WERI-Rb-1 (cell line): ENCODE results near the gene SIT1.

Source experiments
- DNase-seq: peaks from one replicate; pipeline ENCODE4 v3.0.0-alpha.2; 2020
- H3K27ac ChIP-seq: fragments of 250-450 bp; sonication (Bioruptor Pico); 2 replicates; pipeline ENCODE4 v1.5.1; 2020; ENCODE audit warnings: mild to moderate bottlenecking, moderate library complexity
- H3K27me3 ChIP-seq: fragments of 250-450 bp; sonication (Bioruptor Pico); 2 replicates; pipeline ENCODE4 v1.5.1; 2021; ENCODE audit warnings: mild to moderate bottlenecking, low read depth, moderate library complexity; ENCODE audit not compliant: insufficient read depth, severe bottlenecking
- H3K36me3 ChIP-seq: fragments of 250-450 bp; sonication (Bioruptor Pico); 2 replicates; pipeline ENCODE4 v1.5.1; 2020; ENCODE audit warnings: mild to moderate bottlenecking, moderate library complexity
- H3K4me3 ChIP-seq: 2 replicates; pipeline ENCODE4 v1.5.1; 2011; ENCODE audit warnings: low read depth, mild to moderate bottlenecking, control low read depth, low read length
- H3K9me3 ChIP-seq: fragments of 250-450 bp; sonication (Bioruptor Pico); 2 replicates; pipeline ENCODE4 v1.5.1; 2021; ENCODE audit warnings: mild to moderate bottlenecking, moderate library complexity; ENCODE audit not compliant: severe bottlenecking
- TF ChIP-seq, protein P1 (sequence below): IDR thresholded peaks from 2 replicates; pipeline ENCODE4 v1.5.1; 2011; ENCODE audit warnings: low read depth, mild to moderate bottlenecking, control low read depth, inconsistent platforms, low read length

Gene SIT1

DNA sequence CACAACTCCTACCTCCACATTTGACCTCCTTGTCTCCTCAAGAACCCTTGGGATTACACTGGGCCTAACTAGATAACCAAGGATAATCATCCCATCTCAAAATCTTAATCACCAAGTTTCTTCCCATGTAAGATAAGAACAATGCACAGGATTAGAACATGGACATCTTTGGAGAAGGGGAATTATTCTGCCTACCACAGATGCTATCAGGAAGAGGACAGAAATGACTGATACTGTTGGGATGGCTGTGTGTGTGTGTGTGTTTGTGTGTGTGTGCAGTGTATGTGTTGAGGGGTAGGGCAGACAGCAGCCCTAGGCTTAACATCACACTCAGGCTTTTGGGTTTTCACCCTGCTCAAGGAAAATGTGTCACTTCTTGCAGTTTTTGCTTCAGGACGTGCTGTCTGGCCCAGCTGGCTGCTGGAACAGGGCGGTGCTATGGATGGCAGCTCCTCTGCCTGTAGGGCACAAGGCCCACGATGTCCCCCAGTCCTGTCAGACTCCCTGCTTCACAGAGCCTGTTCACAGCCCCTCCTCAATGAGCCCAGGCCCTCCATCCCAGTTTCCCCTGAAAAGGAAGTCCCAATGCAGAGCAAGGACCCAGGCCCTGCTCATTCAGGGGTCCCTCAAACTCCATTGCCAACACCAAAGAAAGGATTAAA lies 30.7 kb upstream of the SIT1 start:
- no peaks in the 10 kb centered on the region for H3K36me3 ChIP-seq
- no peaks in the 10 kb centered on the region for H3K9me3 ChIP-seq
- no peak overlapping the region for H3K27ac ChIP-seq
- H3K4me3 ChIP-seq: no peak overlapping the region
- DNase-seq: no peak
- TF ChIP-seq, protein P1, sequence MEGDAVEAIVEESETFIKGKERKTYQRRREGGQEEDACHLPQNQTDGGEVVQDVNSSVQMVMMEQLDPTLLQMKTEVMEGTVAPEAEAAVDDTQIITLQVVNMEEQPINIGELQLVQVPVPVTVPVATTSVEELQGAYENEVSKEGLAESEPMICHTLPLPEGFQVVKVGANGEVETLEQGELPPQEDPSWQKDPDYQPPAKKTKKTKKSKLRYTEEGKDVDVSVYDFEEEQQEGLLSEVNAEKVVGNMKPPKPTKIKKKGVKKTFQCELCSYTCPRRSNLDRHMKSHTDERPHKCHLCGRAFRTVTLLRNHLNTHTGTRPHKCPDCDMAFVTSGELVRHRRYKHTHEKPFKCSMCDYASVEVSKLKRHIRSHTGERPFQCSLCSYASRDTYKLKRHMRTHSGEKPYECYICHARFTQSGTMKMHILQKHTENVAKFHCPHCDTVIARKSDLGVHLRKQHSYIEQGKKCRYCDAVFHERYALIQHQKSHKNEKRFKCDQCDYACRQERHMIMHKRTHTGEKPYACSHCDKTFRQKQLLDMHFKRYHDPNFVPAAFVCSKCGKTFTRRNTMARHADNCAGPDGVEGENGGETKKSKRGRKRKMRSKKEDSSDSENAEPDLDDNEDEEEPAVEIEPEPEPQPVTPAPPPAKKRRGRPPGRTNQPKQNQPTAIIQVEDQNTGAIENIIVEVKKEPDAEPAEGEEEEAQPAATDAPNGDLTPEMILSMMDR: no peak
- no peaks in the 10 kb centered on the region for H3K27me3 ChIP-seq

DNA sequence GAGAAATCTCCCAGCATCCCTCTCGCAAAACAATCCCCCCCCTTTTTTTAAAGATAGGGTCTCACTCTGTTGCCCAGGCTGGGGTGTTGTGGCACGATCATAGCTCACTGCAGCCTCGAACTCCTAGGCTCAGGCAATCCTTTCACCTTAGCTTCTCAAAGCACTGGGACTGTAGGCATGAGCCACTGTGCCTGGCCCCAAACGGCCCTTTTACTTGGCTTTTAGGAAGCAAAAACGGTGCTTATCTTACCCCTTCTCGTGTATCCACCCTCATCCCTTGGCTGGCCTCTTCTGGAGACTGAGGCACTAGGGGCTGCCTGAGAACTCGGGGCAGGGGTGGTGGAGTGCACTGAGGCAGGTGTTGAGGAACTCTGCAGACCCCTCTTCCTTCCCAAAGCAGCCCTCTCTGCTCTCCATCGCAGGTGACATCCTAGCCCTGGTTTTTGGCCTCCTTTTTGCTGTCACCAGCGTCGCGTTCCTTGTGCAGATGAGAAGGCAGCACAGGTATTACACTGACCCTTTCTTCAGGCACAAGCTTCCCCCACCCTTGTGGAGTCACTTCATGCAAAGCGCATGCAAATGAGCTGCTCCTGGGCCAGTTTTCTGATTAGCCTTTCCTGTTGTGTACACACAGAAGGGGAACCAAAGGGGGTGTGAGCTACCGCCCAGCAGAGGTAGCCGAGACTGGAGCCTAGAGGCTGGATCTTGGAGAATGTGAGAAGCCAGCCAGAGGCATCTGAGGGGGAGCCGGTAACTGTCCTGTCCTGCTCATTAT lies 29.8 kb upstream of the SIT1 start:
- Histone ChIP-seq H3K36me3 (no peaks in the 10 kb centered on the region), H3K4me3 (no peak overlapping the region), H3K27me3 (no peaks in the 10 kb centered on the region), H3K27ac (no peak overlapping the region), H3K9me3 (no peaks in the 10 kb centered on the region)
- TF ChIP-seq, protein P1: no peak
- DNase-seq: no peak

DNA sequence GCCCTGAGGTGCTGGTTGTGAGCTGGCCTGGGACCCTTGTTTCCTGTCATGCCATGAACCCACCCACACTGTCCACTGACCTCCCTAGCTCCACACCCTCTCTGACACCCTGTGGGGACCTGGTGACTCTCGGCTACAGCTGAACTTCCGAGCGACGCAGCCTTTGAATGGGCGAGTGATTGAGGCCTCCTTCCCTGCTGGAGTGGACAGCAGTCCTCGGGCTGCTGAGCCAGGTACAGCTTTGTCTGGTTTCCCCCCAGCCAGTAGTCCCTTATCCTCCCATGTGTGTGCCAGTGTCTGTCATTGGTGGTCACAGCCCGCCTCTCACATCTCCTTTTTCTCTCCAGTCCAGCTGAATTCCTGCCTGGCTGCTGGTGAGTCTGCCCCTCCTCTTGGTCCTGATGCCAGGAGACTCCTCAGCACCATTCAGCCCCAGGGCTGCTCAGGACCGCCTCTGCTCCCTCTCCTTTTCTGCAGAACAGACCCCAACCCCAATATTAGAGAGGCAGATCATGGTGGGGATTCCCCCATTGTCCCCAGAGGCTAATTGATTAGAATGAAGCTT lies 29.1 kb upstream of the SIT1 start:
- no peak for DNase-seq
- H3K27ac ChIP-seq: no peak overlapping the region
- no peaks in the 10 kb centered on the region for H3K27me3 ChIP-seq
- H3K9me3 ChIP-seq: no peaks in the 10 kb centered on the region
- TF ChIP-seq, protein P1: no peak
- no peaks in the 10 kb centered on the region for H3K36me3 ChIP-seq
- no peak overlapping the region for H3K4me3 ChIP-seq

DNA sequence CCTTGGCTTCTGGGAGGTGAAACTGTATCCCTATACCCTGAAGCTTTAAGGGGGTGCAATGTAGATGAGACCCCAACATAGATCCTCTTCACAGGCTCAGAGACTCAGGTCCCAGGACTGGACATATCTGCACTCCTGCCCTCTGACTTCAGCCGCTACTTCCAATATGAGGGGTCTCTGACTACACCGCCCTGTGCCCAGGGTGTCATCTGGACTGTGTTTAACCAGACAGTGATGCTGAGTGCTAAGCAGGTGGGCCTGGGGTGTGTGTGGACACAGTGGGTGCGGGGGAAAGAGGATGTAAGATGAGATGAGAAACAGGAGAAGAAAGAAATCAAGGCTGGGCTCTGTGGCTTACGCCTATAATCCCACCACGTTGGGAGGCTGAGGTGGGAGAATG lies 28.4 kb upstream of the SIT1 start:
- H3K4me3 ChIP-seq: no peak overlapping the region
- no peaks in the 10 kb centered on the region for H3K9me3 ChIP-seq
- no peak for DNase-seq
- TF ChIP-seq, protein P1: no peak
- H3K27ac ChIP-seq: no peak overlapping the region
- no peaks in the 10 kb centered on the region for H3K27me3 ChIP-seq
- H3K36me3 ChIP-seq: no peaks in the 10 kb centered on the region

- Histone ChIP-seq H3K27me3 (no peaks in the 10 kb centered on the region), H3K4me3 (no peak overlapping the region), H3K36me3 (no peaks in the 10 kb centered on the region), H3K9me3 (no peaks in the 10 kb centered on the region), H3K27ac (no peak overlapping the region)
- no peak for DNase-seq
- TF ChIP-seq, protein P1: no peak
Measured at GRCh38 chr9:35675732-35676392, 25.1 kb upstream of the SIT1 start.
